ENCODE measurements around the gene PPP1R36.

DNA sequence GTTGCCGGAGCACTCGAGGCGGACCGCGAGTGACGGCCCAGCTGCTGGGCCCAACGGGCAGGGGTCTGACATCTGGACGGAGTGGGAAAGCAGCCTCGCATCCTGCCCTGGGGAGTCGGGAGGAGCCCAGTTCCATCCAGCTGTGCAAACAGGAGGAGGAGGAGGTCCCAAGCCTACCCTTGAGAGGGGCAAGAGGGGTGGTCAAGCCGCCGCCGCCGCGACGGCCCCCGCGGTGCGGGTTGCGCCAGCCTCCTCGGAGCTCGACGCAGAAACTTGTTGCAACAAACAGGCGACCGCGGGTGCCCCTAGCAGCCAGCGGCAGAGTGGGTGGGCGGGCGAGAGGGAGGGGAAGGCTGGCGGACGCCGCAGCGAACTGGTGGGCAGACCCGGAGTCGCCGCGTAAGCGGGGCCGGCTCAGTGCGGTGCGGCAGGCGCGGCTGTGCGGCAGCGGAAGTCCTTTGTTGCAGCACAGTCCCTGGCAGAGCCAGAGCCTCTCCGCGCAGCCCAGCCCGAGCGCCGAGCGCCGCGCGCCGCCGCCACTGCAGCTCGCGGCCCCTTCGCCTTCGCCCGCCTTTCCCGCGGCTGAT, 45.4 kb upstream of the PPP1R36 start, which contains the start of gene ZBTB1:
- TF ChIP-seq, protein P1, sequence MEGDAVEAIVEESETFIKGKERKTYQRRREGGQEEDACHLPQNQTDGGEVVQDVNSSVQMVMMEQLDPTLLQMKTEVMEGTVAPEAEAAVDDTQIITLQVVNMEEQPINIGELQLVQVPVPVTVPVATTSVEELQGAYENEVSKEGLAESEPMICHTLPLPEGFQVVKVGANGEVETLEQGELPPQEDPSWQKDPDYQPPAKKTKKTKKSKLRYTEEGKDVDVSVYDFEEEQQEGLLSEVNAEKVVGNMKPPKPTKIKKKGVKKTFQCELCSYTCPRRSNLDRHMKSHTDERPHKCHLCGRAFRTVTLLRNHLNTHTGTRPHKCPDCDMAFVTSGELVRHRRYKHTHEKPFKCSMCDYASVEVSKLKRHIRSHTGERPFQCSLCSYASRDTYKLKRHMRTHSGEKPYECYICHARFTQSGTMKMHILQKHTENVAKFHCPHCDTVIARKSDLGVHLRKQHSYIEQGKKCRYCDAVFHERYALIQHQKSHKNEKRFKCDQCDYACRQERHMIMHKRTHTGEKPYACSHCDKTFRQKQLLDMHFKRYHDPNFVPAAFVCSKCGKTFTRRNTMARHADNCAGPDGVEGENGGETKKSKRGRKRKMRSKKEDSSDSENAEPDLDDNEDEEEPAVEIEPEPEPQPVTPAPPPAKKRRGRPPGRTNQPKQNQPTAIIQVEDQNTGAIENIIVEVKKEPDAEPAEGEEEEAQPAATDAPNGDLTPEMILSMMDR (IDR thresholded peaks at IDR 0.05; ENCODE audit: poor library complexity): no peak
- no peak for TF ChIP-seq EZH2 (IDR thresholded peaks at IDR 0.05; ENCODE audit: borderline replicate concordance)
- TF ChIP-seq EZH2phosphoT487 (IDR thresholded peaks at IDR 0.05; ENCODE audit: low read depth, severe bottlenecking, unreplicated experiment): no peak
